Esophagus muscularis mucosa (tissue), 4 donors: ENCODE results near the gene SPINK4.

Experiments
- CTCF ChIP-seq, 3 experiments: fragments of 200-600 bp in 2 of 3; fragments of 450-650 bp in 1 of 3; sonication (generic) in 2 of 3; IDR thresholded peaks; one replicate each; pipeline ENCODE4 v1.5.1; 2017 to 2019; ENCODE audit warnings: antibody characterized with exemption in 3 of 3, mild to moderate bottlenecking in 2 of 3, moderate library complexity in 1 of 3
- EP300 ChIP-seq: sonication (generic); formaldehyde crosslinking; IDR thresholded peaks from one replicate; pipeline ENCODE4 v1.6.1; 2017; ENCODE audit warnings: antibody characterized with exemption
- POLR2A ChIP-seq: fragments of 450-650 bp; IDR thresholded peaks from one replicate; pipeline ENCODE4 v1.6.1; 2017; ENCODE audit warnings: antibody characterized with exemption, moderate library complexity, mild to moderate bottlenecking, low read depth

- TF ChIP-seq CTCF (IDR thresholded peaks at IDR 0.05) = no peak
- TF ChIP-seq POLR2A = no peak
- TF ChIP-seq EP300 = no peak
Observed at GRCh38 chr9:33256236-33256635, 16.3 kb downstream of the SPINK4 start.
